IMR-90 (cell line): ENCODE results near the gene MAN1A2. TPM values are rescaled to one million over a fixed set of nuclear protein-coding genes. Genes with fewer than 3 reads are reported as not detected.

ENCODE experiments used
- ATAC-seq: fragments of 200-7000 bp; cut with Tn5 transposase; 2 replicates; pipeline ENCODE4 v1.9.1; 2020; ENCODE audit warnings: low read depth, mild to moderate bottlenecking, moderate library complexity
- BruUV-seq: library from RNA; stranded (reverse); fragments of 400-500 nt; replicated peaks from 2 replicates; lab custom pipeline; 2021; lab: Mats Ljungman, UMichigan
- CTCF ChIA-PET: fragments of 300-600 bp; formaldehyde crosslinking; extraction: SDS; loops from one replicate; lab custom pipeline; 2021; ENCODE audit warnings: antibody characterized with exemption; lab: Yijun Ruan, JAX
- POLR2A ChIA-PET: fragments of 300-600 bp; sonication (Branson Sonifier 250); formaldehyde crosslinking; loops from one replicate; lab custom pipeline; 2022; ENCODE audit warnings: antibody characterized with exemption; ENCODE audit not compliant: unreplicated experiment; lab: Charles Lee
- DNase-seq: peaks from one replicate; pipeline ENCODE4 v3.0.0; 2013
- H2AFZ ChIP-seq: replicated peaks from 2 replicates; pipeline ENCODE3; 2013; ENCODE audit warnings: low read length, mild to moderate bottlenecking; ENCODE audit not compliant: poor library complexity
- H2AK5ac ChIP-seq: 2 replicates; pipeline ENCODE4 v1.6.1; 2013; ENCODE audit warnings: low read depth, low read length, inconsistent platforms
- H2AK9ac ChIP-seq: replicated peaks from 2 replicates; pipeline ENCODE3; 2013; ENCODE audit warnings: mild to moderate bottlenecking, low read depth, low read length, moderate library complexity; ENCODE audit not compliant: poor library complexity
- H2BK120ac ChIP-seq: 2 replicates; pipeline ENCODE4 v1.6.1; 2013; ENCODE audit warnings: low read depth, low read length, inconsistent platforms
- H2BK15ac ChIP-seq: 3 replicates; pipeline ENCODE4 v1.6.1; 2013; ENCODE audit warnings: low read depth, low read length, inconsistent platforms
- H2BK20ac ChIP-seq: 2 replicates; pipeline ENCODE4 v1.6.1; 2013; ENCODE audit warnings: low read depth, mild to moderate bottlenecking, inconsistent platforms, low read length, moderate library complexity
- H2BK5ac ChIP-seq: 2 replicates; pipeline ENCODE4 v1.6.1; 2013; ENCODE audit warnings: mild to moderate bottlenecking, low read depth, low read length, inconsistent platforms; ENCODE audit not compliant: poor library complexity, severe bottlenecking
- H3K14ac ChIP-seq: replicated peaks from 2 replicates; pipeline ENCODE4 v1.6.1; 2013; ENCODE audit warnings: low read depth, low read length, inconsistent platforms
- H3K18ac ChIP-seq: 2 replicates; pipeline ENCODE4 v1.6.1; 2013; ENCODE audit warnings: low read depth, low read length, control low read depth
- H3K23ac ChIP-seq: 2 replicates; pipeline ENCODE4 v1.6.1; 2013; ENCODE audit warnings: low read depth, low read length, inconsistent platforms
- H3K27ac ChIP-seq: 2 replicates; pipeline ENCODE4 v1.5.1; 2013; ENCODE audit warnings: mild to moderate bottlenecking, control low read depth, low read length; ENCODE audit not compliant: insufficient read depth
- H3K27me3 ChIP-seq: 2 replicates; pipeline ENCODE4 v1.6.1; 2013; ENCODE audit warnings: low read length; ENCODE audit not compliant: control insufficient read depth, insufficient read depth
- H3K36me3 ChIP-seq: 2 replicates; pipeline ENCODE4 v1.6.1; 2013; ENCODE audit warnings: low read length, mixed read lengths; ENCODE audit not compliant: control insufficient read depth, insufficient read depth
- H3K4ac ChIP-seq: 2 replicates; pipeline ENCODE4 v1.6.1; 2013; ENCODE audit warnings: low read depth, low read length, inconsistent platforms
- H3K4me1 ChIP-seq: 2 replicates; pipeline ENCODE4 v1.6.1; 2013; ENCODE audit warnings: low read length, mixed read lengths; ENCODE audit not compliant: control insufficient read depth, insufficient read depth
- H3K4me2 ChIP-seq: 2 replicates; pipeline ENCODE4 v1.6.1; 2013; ENCODE audit warnings: low read depth, mild to moderate bottlenecking, control low read depth, low read length, moderate library complexity
- H3K4me3 ChIP-seq: 2 replicates; pipeline ENCODE4 v1.5.1; 2013; ENCODE audit warnings: low read depth, mild to moderate bottlenecking, control low read depth, low read length, moderate library complexity; ENCODE audit not compliant: insufficient read depth
- H3K56ac ChIP-seq: 2 replicates; pipeline ENCODE4 v1.6.1; 2013; ENCODE audit warnings: low read length, inconsistent platforms; ENCODE audit not compliant: insufficient read depth; ENCODE audit errors: extremely low read depth
- H3K79me1 ChIP-seq, 2 experiments: 2 replicates each; pipeline ENCODE4 v1.6.1; 2013; ENCODE audit warnings: low read length in 2 of 2, inconsistent platforms in 1 of 2, low read depth in 1 of 2
- H3K9ac ChIP-seq: 2 replicates; pipeline ENCODE4 v1.6.1; 2013; ENCODE audit warnings: low read depth, low read length, control low read depth
- H3K9me1 ChIP-seq: 2 replicates; pipeline ENCODE4 v1.6.1; 2013; ENCODE audit warnings: low read length, inconsistent platforms; ENCODE audit not compliant: insufficient read depth
- H3K9me3 ChIP-seq: 2 replicates; pipeline ENCODE4 v1.6.1; 2013; ENCODE audit warnings: low read length; ENCODE audit not compliant: control insufficient read depth, insufficient read depth
- H4K20me1 ChIP-seq: 2 replicates; pipeline ENCODE4 v1.6.1; 2013; ENCODE audit warnings: low read length, inconsistent platforms; ENCODE audit not compliant: insufficient read depth
- H4K5ac ChIP-seq: 2 replicates; pipeline ENCODE4 v1.6.1; 2013; ENCODE audit warnings: mild to moderate bottlenecking, low read depth, low read length, control low read depth
- H4K8ac ChIP-seq, 2 experiments: 2 replicates each; pipeline ENCODE4 v1.6.1; 2013; ENCODE audit warnings: low read depth in 2 of 2, low read length in 2 of 2, control low read depth in 1 of 2, inconsistent platforms in 1 of 2
- H4K91ac ChIP-seq: 2 replicates; pipeline ENCODE4 v1.6.1; 2013; ENCODE audit warnings: low read depth, low read length, inconsistent platforms; ENCODE audit not compliant: insufficient read depth
- ELK1 ChIP-seq: fragments of 150-350 bp; IDR thresholded peaks from 2 replicates; pipeline ENCODE4 v1.6.1; 2016; ENCODE audit warnings: low read depth, mild to moderate bottlenecking, low read length, moderate library complexity, borderline replicate concordance
- MAFK ChIP-seq: IDR thresholded peaks from 2 replicates; pipeline ENCODE4 v1.6.1; 2012; ENCODE audit warnings: low read depth, low read length, improper control_type of control experiment
- MAZ ChIP-seq: IDR thresholded peaks from 2 replicates; pipeline ENCODE4 v1.6.1; 2012; ENCODE audit warnings: low read depth, mild to moderate bottlenecking, low read length, improper control_type of control experiment, moderate library complexity, borderline replicate concordance
- MXI1 ChIP-seq: IDR thresholded peaks from 2 replicates; pipeline ENCODE4 v1.6.1; 2012; ENCODE audit warnings: low read depth, mild to moderate bottlenecking, low read length, moderate library complexity, borderline replicate concordance
- POLR2A ChIP-seq: IDR thresholded peaks from 2 replicates; pipeline ENCODE4 v1.6.1; 2012; ENCODE audit warnings: mild to moderate bottlenecking, low read depth, low read length
- WGBS, 2 experiments: methylation state at CpG; one replicate each; pipeline versions ENCODE4 v1.1.5 to v1.1.7; 2013; ENCODE audit warnings: missing lambda C conversion rate in 2 of 2; ENCODE audit not compliant: insufficient read length in 1 of 2; ENCODE audit errors: extremely low coverage in 2 of 2; 5-methylcytosine and 5-hydroxymethylcytosine counted together
- dilution Hi-C: fragments of 300-500 bp; cut with HindIII; formaldehyde crosslinking; loops from one replicate; pipeline ENCODE4 v1.14.3; 2018; ENCODE audit warnings: low sequenced_read_pairs; ENCODE audit not compliant: unreplicated experiment
- in situ Hi-C: fragments of 300-500 bp; cut with MboI; formaldehyde crosslinking; loops from 3 replicates; pipeline ENCODE4 v1.14.3; 2019; ENCODE audit warnings: low sequenced_read_pairs, inconsistent platforms, mixed read lengths
- intact Hi-C: fragments of 100-400 bp; cut with micrococcal nuclease; formaldehyde crosslinking; loops from 2 replicates; pipeline ENCODE4 v1.10.0; 2022
- polyA plus RNA-seq, 3 experiments: library from polyadenylated mRNA; depleted of rRNA; stranded (reverse); fragments of >200 nt; gene quantifications; 2 replicates each; pipeline ENCODE4 v1.2.3, GENCODE V29; 2012; ENCODE audit warnings: low replicate concordance in 1 of 3
- total RNA-seq: library from RNA; depleted of rRNA; stranded (reverse); fragments of >200 nt; gene quantifications from 2 replicates; pipeline ENCODE4 v1.2.3, GENCODE V29; 2012

MAN1A2 gene
- total and polyA plus RNA-seq, 2 of the 4 experiments (the other 2 are of a cell fraction): 12.4 to 29.4 TPM

DNA sequence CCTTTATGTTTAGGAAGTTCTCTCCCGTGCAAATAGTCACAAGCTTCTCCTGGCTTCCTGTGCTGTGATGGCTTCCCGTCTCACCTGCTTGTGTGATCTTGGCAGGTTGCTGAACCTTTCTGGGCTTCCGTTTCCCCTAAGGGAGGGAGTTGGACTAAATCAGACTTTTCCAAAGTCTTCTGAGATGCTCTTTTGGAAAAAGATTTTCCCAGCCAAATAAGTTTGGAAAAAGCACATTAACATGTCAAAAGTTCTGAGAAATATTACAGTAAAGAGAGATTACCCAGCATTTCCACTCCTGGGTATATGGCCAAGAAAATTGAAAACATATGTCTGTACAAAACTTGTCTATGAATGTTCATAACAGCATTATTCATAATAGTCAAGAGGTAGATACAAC, 202.6 kb downstream of the MAN1A2 start:
- no TSS peak for BruUV-seq
- no peak overlapping the region for H3K56ac ChIP-seq
- no peak overlapping the region for H3K4ac ChIP-seq
- no peaks in the 10 kb centered on the region for H3K9me3 ChIP-seq
- H3K9ac ChIP-seq: no peak overlapping the region
- no peaks in the 10 kb centered on the region for H4K20me1 ChIP-seq
- no peaks in the 10 kb centered on the region for H3K36me3 ChIP-seq
- no CpG with 5 or more reads among the region's 3 CpGs for WGBS, 2 experiments
- H2AFZ ChIP-seq: no peak overlapping the region
- peaks cover 16% of the 10 kb centered on the region for H3K27me3 ChIP-seq
- H2AK9ac ChIP-seq: no peak overlapping the region
- H3K9me1 ChIP-seq: no peaks in the 10 kb centered on the region
- dilution Hi-C loops (no loop called here), intact Hi-C loops (no loop called here), in situ Hi-C loops (no loop called here)
- no peak overlapping the region for H4K8ac ChIP-seq
- H3K4me2 ChIP-seq: no peak overlapping the region
- no peak overlapping the region for H3K18ac ChIP-seq
- no peak overlapping the region for H3K4me3 ChIP-seq
- H3K79me1 ChIP-seq: no peaks in the 10 kb centered on the region
- POLR2A ChIA-PET: no interaction called here
- H4K5ac ChIP-seq: no peak overlapping the region
- H2BK20ac ChIP-seq: no peak overlapping the region
- TF ChIP-seq MAFK: no peak
- no peak for TF ChIP-seq POLR2A
- TF ChIP-seq ELK1: no peak
- TF ChIP-seq MXI1: no peak
- TF ChIP-seq MAZ: no peak
- ATAC-seq: no peak
- no peak overlapping the region for H3K23ac ChIP-seq
- no peak for DNase-seq
- H2BK5ac ChIP-seq: no peak overlapping the region
- no peak overlapping the region for H3K27ac ChIP-seq
- CTCF ChIA-PET: no interaction called here
- H2AK5ac ChIP-seq: no peak overlapping the region
- no peak overlapping the region for H4K91ac ChIP-seq
- no peaks in the 10 kb centered on the region; the same call in 1 of the 2 replicates for H3K4me1 ChIP-seq
- H2BK120ac ChIP-seq: no peak overlapping the region
- H3K14ac ChIP-seq: no peak overlapping the region
- H2BK15ac ChIP-seq: no peak overlapping the region
